K562 (cell line): ENCODE data around the gene PCBP4. TPM values are rescaled to one million over a fixed set of nuclear protein-coding genes. Genes with fewer than 3 reads are reported as not detected.

ENCODE experiments used
- CTBP1 ChIP-seq: fragments of 450-650 bp; IDR thresholded peaks from 2 replicates; pipeline ENCODE4 v1.6.1; 2016; ENCODE audit warnings: borderline replicate concordance
- ELF1 ChIP-seq: fragments of 200-800 bp; sonication (Bioruptor generic); IDR thresholded peaks from 2 replicates; pipeline ENCODE4 v1.6.1; 2016; ENCODE audit warnings: missing genetic modification characterization, missing compliant biosample characterization
- ESRRA ChIP-seq: fragments of 450-650 bp; IDR thresholded peaks from 2 replicates; pipeline ENCODE4 v1.6.1; 2014; ENCODE audit warnings: low read depth, mild to moderate bottlenecking, moderate library complexity, borderline replicate concordance
- ETV1 ChIP-seq: fragments of 450-650 bp; conservative IDR thresholded peaks from 2 replicates; pipeline ENCODE4 v1.6.1; 2016; ENCODE audit warnings: missing genetic modification characterization, control low read depth, low read depth, missing compliant biosample characterization
- HCFC1 ChIP-seq: IDR thresholded peaks from 2 replicates; pipeline ENCODE4 v1.6.1; 2012; ENCODE audit warnings: low read depth, low read length, improper control_type of control experiment
- LCOR ChIP-seq: sonication (generic); formaldehyde crosslinking; IDR thresholded peaks from 2 replicates; pipeline ENCODE4 v1.8.0; 2022; ENCODE audit warnings: mild to moderate bottlenecking, missing genetic modification reagents
- MYC ChIP-seq, 2 experiments: fragments of 250-450 bp in 1 of 2; sonication (Bioruptor Pico) in 1 of 2; IDR thresholded peaks; 2 replicates each; pipeline versions ENCODE4 v1.5.1 to v1.6.1; 2012 to 2021; ENCODE audit warnings: low read depth in 2 of 2, borderline replicate concordance in 1 of 2, improper control_type of control experiment in 1 of 2, low read length in 1 of 2, mild to moderate bottlenecking in 1 of 2, moderate library complexity in 1 of 2
- NFRKB ChIP-seq: fragments of 450-650 bp; IDR thresholded peaks from 2 replicates; pipeline ENCODE4 v1.6.1; 2016; ENCODE audit warnings: low read depth
- NR2C2 ChIP-seq, 2 experiments: fragments of 200-800 bp in 1 of 2; sonication (Bioruptor generic) in 1 of 2; sonication (generic) in 1 of 2; formaldehyde crosslinking in 1 of 2; IDR thresholded peaks; 2 replicates each; pipeline versions ENCODE4 v1.6.1 to v1.8.0; 2016 to 2022; ENCODE audit warnings: mild to moderate bottlenecking in 1 of 2, missing compliant biosample characterization in 1 of 2, missing genetic modification characterization in 1 of 2, missing genetic modification reagents in 1 of 2
- TAF9B ChIP-seq: fragments of 450-650 bp; IDR thresholded peaks from 2 replicates; pipeline ENCODE4 v1.6.1; 2018; ENCODE audit warnings: mild to moderate bottlenecking; ENCODE audit not compliant: partially characterized antibody
- ZFX ChIP-seq: sonication (generic); formaldehyde crosslinking; IDR thresholded peaks from 2 replicates; pipeline ENCODE4 v1.8.0; 2022; ENCODE audit warnings: mild to moderate bottlenecking, missing genetic modification reagents, moderate library complexity
- ZKSCAN1 ChIP-seq: fragments of 150-350 bp; IDR thresholded peaks from 2 replicates; pipeline ENCODE4 v1.6.1; 2016; ENCODE audit warnings: low read depth, low read length
- ZNF778 ChIP-seq: fragments of 450-650 bp; formaldehyde crosslinking; IDR thresholded peaks from 2 replicates; pipeline ENCODE4 v1.4.0; 2020; ENCODE audit warnings: mild to moderate bottlenecking, moderate library complexity
- polyA plus RNA-seq, 8 experiments: library from polyadenylated mRNA; depleted of rRNA in 4 of 8; stranded (reverse) in 5 of 8; unstranded in 3 of 8; fragments of >200 nt; fragmentation: Nextera tagmentation in 2 of 8; fragmentation: Illumina TruSeq in 1 of 8; extraction: Ambion mirVana in 2 of 8; extraction: Trizol in 1 of 8; gene quantifications; 2 replicates each; pipeline versions ENCODE4 v1.2.1 to v1.2.3, GENCODE V29; 2011 to 2014; ENCODE audit warnings: inconsistent platforms in 1 of 8, missing spikeins in 1 of 8
- total RNA-seq, 7 experiments: library from RNA; depleted of rRNA in 6 of 7; stranded (reverse); fragments of >200 nt in 6 of 7; fragmentation: Illumina TruSeq in 2 of 7; extraction: Trizol in 2 of 7; gene quantifications; 2 replicates each; pipeline versions ENCODE4 v1.2.1 to v1.2.3, GENCODE V29; 2011 to 2021; ENCODE audit warnings: low replicate concordance in 1 of 7
- TF ChIP-seq, protein P1 (sequence below): fragments of 450-650 bp; IDR thresholded peaks from 2 replicates; pipeline ENCODE4 v1.6.1; 2017; ENCODE audit warnings: antibody characterized with exemption, mild to moderate bottlenecking
- TF ChIP-seq, protein P2 (sequence below), 2 experiments: fragments of 450-650 bp; conservative IDR thresholded peaks; 2 replicates each; pipeline ENCODE4 v1.6.1; 2017; ENCODE audit warnings: mild to moderate bottlenecking in 2 of 2, moderate library complexity in 2 of 2
- TF ChIP-seq, protein P3 (sequence below), 3 experiments: IDR thresholded peaks in 2 of 3; conservative IDR thresholded peaks in 1 of 3; 2 replicates each; pipeline ENCODE4 v1.5.1; 2011 to 2012; ENCODE audit warnings: low read length in 3 of 3, mild to moderate bottlenecking in 3 of 3, control low read depth in 2 of 3, improper control_type of control experiment in 1 of 3, inconsistent platforms in 1 of 3, low read depth in 1 of 3, mixed read lengths in 1 of 3, moderate library complexity in 1 of 3; ENCODE audit not compliant: insufficient read depth in 2 of 3
- TF ChIP-seq, protein P4 (sequence below): sonication (generic); formaldehyde crosslinking; IDR thresholded peaks from 2 replicates; pipeline ENCODE4 v1.5.0; 2020; ENCODE audit warnings: missing genetic modification reagents

The PCBP4 gene
- total and polyA plus RNA-seq, 9 of the 15 experiments (the other 6 are each of a cell fraction or from before 2014, with no cell fraction given) = 0.06 to 5.8 (median 2.6) TPM

DNA sequence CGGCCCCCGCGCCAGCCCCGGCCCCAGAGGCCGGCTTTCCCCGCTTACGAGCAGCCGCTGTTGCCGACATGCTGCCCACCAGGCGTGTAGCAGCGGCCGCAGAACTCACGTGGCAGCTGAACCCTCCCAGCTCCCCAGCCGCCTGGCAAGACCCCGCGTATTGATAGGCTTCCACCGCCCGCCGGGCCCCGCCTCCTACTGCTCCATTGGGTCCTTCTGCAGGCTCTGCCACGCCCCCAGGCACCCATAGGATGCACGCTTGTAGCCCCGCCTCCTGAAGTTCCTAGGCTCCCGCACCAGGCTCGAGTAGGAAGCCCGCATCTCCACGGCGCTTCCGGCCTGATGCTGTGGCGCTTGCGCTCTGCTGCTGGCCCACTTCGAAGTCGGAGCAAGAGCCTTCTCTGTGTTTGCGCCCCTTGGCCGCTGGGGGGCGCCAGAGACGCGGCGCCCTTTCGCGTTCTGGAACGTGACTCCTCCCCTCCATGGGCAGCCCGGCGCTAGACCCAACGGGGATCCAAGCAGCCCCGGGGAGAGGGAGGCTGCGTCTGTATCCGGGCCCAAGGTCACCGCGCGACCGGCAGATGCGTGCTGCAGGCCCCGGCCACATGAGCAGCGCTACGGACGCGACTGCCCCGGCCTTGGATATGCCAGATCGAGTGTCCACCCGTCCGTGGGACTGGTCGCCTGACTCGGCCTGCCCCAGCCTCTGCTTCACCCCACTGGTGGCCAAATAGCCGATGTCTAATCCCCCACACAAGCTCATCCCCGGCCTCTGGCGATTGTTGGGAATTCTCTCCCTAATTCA lies 25.3 kb downstream of the PCBP4 start, which contains the start of the genes PARP3 and RRP9 (continued):
- TF ChIP-seq, protein P1, sequence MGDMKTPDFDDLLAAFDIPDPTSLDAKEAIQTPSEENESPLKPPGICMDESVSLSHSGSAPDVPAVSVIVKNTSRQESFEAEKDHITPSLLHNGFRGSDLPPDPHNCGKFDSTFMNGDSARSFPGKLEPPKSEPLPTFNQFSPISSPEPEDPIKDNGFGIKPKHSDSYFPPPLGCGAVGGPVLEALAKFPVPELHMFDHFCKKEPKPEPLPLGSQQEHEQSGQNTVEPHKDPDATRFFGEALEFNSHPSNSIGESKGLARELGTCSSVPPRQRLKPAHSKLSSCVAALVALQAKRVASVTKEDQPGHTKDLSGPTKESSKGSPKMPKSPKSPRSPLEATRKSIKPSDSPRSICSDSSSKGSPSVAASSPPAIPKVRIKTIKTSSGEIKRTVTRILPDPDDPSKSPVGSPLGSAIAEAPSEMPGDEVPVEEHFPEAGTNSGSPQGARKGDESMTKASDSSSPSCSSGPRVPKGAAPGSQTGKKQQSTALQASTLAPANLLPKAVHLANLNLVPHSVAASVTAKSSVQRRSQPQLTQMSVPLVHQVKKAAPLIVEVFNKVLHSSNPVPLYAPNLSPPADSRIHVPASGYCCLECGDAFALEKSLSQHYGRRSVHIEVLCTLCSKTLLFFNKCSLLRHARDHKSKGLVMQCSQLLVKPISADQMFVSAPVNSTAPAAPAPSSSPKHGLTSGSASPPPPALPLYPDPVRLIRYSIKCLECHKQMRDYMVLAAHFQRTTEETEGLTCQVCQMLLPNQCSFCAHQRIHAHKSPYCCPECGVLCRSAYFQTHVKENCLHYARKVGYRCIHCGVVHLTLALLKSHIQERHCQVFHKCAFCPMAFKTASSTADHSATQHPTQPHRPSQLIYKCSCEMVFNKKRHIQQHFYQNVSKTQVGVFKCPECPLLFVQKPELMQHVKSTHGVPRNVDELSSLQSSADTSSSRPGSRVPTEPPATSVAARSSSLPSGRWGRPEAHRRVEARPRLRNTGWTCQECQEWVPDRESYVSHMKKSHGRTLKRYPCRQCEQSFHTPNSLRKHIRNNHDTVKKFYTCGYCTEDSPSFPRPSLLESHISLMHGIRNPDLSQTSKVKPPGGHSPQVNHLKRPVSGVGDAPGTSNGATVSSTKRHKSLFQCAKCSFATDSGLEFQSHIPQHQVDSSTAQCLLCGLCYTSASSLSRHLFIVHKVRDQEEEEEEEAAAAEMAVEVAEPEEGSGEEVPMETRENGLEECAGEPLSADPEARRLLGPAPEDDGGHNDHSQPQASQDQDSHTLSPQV = peak; percentile 78
- peak; percentile 86 for TF ChIP-seq ELF1 (tag)
- TF ChIP-seq NFRKB = no peak; the same call in 1 of the 2 replicates
- TF ChIP-seq MYC (IDR thresholded peaks at IDR 0.05; ENCODE audit: low read depth, low read length) = peak; percentile 95
- TF ChIP-seq MYC (CRISPR knock-in tag; IDR thresholded peaks at IDR 0.05; ENCODE audit: borderline replicate concordance, low read depth) = peak; percentile 82; the same call in 1 of the 2 replicates
- TF ChIP-seq, protein P2, sequence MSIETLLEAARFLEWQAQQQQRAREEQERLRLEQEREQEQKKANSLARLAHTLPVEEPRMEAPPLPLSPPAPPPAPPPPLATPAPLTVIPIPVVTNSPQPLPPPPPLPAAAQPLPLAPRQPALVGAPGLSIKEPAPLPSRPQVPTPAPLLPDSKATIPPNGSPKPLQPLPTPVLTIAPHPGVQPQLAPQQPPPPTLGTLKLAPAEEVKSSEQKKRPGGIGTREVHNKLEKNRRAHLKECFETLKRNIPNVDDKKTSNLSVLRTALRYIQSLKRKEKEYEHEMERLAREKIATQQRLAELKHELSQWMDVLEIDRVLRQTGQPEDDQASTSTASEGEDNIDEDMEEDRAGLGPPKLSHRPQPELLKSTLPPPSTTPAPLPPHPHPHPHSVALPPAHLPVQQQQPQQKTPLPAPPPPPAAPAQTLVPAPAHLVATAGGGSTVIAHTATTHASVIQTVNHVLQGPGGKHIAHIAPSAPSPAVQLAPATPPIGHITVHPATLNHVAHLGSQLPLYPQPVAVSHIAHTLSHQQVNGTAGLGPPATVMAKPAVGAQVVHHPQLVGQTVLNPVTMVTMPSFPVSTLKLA (conservative IDR thresholded peaks at IDR 0.05) = peak; percentile 98 to 99
- TF ChIP-seq, protein P3, sequence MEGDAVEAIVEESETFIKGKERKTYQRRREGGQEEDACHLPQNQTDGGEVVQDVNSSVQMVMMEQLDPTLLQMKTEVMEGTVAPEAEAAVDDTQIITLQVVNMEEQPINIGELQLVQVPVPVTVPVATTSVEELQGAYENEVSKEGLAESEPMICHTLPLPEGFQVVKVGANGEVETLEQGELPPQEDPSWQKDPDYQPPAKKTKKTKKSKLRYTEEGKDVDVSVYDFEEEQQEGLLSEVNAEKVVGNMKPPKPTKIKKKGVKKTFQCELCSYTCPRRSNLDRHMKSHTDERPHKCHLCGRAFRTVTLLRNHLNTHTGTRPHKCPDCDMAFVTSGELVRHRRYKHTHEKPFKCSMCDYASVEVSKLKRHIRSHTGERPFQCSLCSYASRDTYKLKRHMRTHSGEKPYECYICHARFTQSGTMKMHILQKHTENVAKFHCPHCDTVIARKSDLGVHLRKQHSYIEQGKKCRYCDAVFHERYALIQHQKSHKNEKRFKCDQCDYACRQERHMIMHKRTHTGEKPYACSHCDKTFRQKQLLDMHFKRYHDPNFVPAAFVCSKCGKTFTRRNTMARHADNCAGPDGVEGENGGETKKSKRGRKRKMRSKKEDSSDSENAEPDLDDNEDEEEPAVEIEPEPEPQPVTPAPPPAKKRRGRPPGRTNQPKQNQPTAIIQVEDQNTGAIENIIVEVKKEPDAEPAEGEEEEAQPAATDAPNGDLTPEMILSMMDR (IDR thresholded peaks at IDR 0.05 in 2 of 3, conservative IDR thresholded peaks at IDR 0.05 in 1 of 3; ENCODE audit: insufficient read depth in 2 of 3, low read depth in 1 of 3, low read length in 3 of 3) = peak; percentile 94 to 98 (median 96)
- TF ChIP-seq ESRRA = peak; percentile 94
- peak; percentile 81; the same call in 1 of the 2 replicates for TF ChIP-seq CTBP1
- TF ChIP-seq, protein P4, sequence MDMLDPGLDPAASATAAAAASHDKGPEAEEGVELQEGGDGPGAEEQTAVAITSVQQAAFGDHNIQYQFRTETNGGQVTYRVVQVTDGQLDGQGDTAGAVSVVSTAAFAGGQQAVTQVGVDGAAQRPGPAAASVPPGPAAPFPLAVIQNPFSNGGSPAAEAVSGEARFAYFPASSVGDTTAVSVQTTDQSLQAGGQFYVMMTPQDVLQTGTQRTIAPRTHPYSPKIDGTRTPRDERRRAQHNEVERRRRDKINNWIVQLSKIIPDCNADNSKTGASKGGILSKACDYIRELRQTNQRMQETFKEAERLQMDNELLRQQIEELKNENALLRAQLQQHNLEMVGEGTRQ (CRISPR knock-in tag) = peak; percentile 51
- TF ChIP-seq TAF9B = peak; percentile 7
- TF ChIP-seq NR2C2 (CRISPR knock-in tag; IDR thresholded peaks at IDR 0.05) = no peak
- TF ChIP-seq NR2C2 (tag; IDR thresholded peaks at IDR 0.05) = peak; percentile 95
- TF ChIP-seq HCFC1 = peak; percentile 48
- peak; percentile 73 for TF ChIP-seq ETV1 (tag)
- TF ChIP-seq ZNF778 = no peak
- 0 out of 2 replicates have a peak, but pooled peaks have one; percentile 38 for TF ChIP-seq LCOR (CRISPR knock-in tag)
- 0 out of 2 replicates have a peak, but pooled peaks have one; percentile 32 for TF ChIP-seq ZKSCAN1
- TF ChIP-seq ZFX (CRISPR knock-in tag) = peak; percentile 94
